ENCODE measurements around the gene NPC1L1. TPM values are rescaled to one million over a fixed set of nuclear protein-coding genes. Genes with fewer than 3 reads are reported as not detected.

Gene NPC1L1
- total and polyA plus RNA-seq, 2 donors (not counting 1 experiment from before 2014, with no cell fraction given): 0.07 TPM; not detected in 1

DNA sequence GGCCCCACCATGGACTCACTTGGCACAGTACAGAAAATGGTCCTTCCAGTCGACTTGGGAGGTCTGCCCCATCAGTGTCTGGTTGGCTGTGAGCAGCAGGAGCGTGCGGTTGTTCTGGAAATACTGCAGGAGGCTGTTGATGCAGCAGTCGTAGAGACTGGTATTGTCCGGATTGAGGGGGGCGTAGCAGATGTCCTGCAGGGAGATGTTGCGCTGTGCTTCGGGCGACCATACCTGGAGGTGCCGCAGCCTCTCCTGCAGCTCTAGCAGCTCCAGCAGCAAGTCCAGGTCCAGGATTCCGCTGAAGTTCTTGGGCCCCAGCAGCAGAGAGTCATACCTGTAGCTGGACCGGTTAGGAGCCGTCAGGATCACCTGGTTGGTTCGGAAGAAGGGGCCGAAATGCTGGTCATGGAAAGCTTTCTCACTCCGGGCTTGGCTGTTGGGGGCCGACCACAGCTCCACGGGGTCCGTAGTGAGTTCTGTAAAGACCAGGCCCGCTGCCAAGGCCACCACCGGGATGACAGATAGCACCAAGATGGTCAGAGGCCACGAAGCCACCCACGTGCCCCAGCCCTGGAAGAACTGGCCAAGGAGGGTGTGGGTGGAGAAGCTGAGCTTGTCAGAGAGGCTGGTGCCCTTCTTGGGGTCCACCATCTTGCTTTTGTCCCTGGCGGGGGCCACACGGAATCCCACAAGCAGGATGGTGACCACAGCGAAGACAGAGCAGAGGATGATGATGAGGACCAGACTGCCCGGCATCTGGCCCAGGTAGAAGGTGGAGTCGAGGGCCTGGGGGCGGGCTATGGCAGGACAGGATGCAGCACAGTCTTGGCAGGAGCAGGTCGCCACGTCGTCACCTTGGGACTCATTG, 2.1 kb downstream of the NPC1L1 start:
- POLR2A ChIA-PET: no interaction called here
- no peaks in the 10 kb centered on the region for H3K9me3 Mint-ChIP-seq (ENCODE audit: insufficient read depth)
- H3K9ac ChIP-seq (ENCODE audit: low read length): no peak overlapping the region

GRCh38 chr7:44538093-44538797, 2.9 kb downstream of the NPC1L1 start:
- CTCF ChIA-PET: no interaction called here
- Histone ChIP-seq H3K4me3 (ENCODE audit: control extremely low read depth in 1 of 5, extremely low read depth in 1 of 5, insufficient read depth in 1 of 5, low read depth in 2 of 5, low read length in 4 of 5) (no peak overlapping the region), H3K9me3 (ENCODE audit: control extremely low read depth in 1 of 3, control insufficient read depth in 2 of 3, insufficient read depth in 1 of 3, low read length in 2 of 3) (no peaks in the 10 kb centered on the region), H3K4me2 (replicated peaks; ENCODE audit: low read depth, low read length, poor library complexity, severe bottlenecking) (no peak overlapping the region), H3K79me2 (ENCODE audit: control insufficient read depth, insufficient read depth, low read length) (no peaks in the 10 kb centered on the region), H3K4me1 (ENCODE audit: control insufficient read depth in 2 of 2, insufficient read depth in 2 of 2, low read length in 2 of 2) (no peaks in the 10 kb centered on the region), H3K36me3 (replicated peaks in 1 of 2; ENCODE audit: control extremely low read depth in 1 of 2, control insufficient read depth in 1 of 2, extremely low read depth in 1 of 2, insufficient read depth in 2 of 2, low read length in 1 of 2) (no peaks in the 10 kb centered on the region), H4K20me1 (ENCODE audit: control insufficient read depth, insufficient read depth, low read length, poor library complexity, severe bottlenecking) (no peaks in the 10 kb centered on the region), H3K9ac (ENCODE audit: low read length) (no peak overlapping the region), H3K27ac (ENCODE audit: low read length in 2 of 2) (no peak overlapping the region), H2AFZ (ENCODE audit: insufficient read depth, low read depth, low read length, poor library complexity, severe bottlenecking) (no peak overlapping the region), H3K27me3 (replicated peaks in 1 of 4; ENCODE audit: control extremely low read depth in 1 of 4, control insufficient read depth in 3 of 4, insufficient read depth in 4 of 4, low read length in 3 of 4) (no peaks in the 10 kb centered on the region)
- Mint-ChIP-seq H3K9me3 (ENCODE audit: insufficient read depth) (no peaks in the 10 kb centered on the region), H3K4me1 (no peaks in the 10 kb centered on the region), H3K4me3 (no peak overlapping the region), H3K27me3 (no peaks in the 10 kb centered on the region), H3K27ac (no peak overlapping the region)
- ATAC-seq (ENCODE audit: low read depth) (no peak), DNase-seq (no peak)
- no peak for TF ChIP-seq CTCF (IDR thresholded peaks at IDR 0.05)
- no peak for TF ChIP-seq EZH2 (IDR thresholded peaks at IDR 0.05; ENCODE audit: borderline replicate concordance, insufficient read depth, low read depth, low read length, poor library complexity, severe bottlenecking)
- intact Hi-C loops (cut with micrococcal nuclease): no loop called here
- POLR2A ChIA-PET: no interaction called here
- 89% methylated on average over 16 of the region's 17 CpGs for WGBS (ENCODE audit: insufficient coverage)

More for the DNA sequence above, 2.1 kb downstream of the NPC1L1 start:
- no peak overlapping the region for H3K27ac Mint-ChIP-seq
- no peak for TF ChIP-seq EZH2 (IDR thresholded peaks at IDR 0.05; ENCODE audit: borderline replicate concordance, insufficient read depth, low read depth, low read length, poor library complexity, severe bottlenecking)
- Histone ChIP-seq H3K9me3 (ENCODE audit: control extremely low read depth in 1 of 3, control insufficient read depth in 2 of 3, insufficient read depth in 1 of 3, low read length in 2 of 3) (no peaks in the 10 kb centered on the region), H3K4me2 (replicated peaks; ENCODE audit: low read depth, low read length, poor library complexity, severe bottlenecking) (no peak overlapping the region), H3K36me3 (replicated peaks in 1 of 2; ENCODE audit: control extremely low read depth in 1 of 2, control insufficient read depth in 1 of 2, extremely low read depth in 1 of 2, insufficient read depth in 2 of 2, low read length in 1 of 2) (no peaks in the 10 kb centered on the region), H3K27ac (ENCODE audit: low read length in 2 of 2) (no peak overlapping the region), H4K20me1 (ENCODE audit: control insufficient read depth, insufficient read depth, low read length, poor library complexity, severe bottlenecking) (no peaks in the 10 kb centered on the region), H3K79me2 (ENCODE audit: control insufficient read depth, insufficient read depth, low read length) (no peaks in the 10 kb centered on the region), H3K4me1 (ENCODE audit: control insufficient read depth in 2 of 2, insufficient read depth in 2 of 2, low read length in 2 of 2) (no peaks in the 10 kb centered on the region), H2AFZ (ENCODE audit: insufficient read depth, low read depth, low read length, poor library complexity, severe bottlenecking) (no peak overlapping the region), H3K4me3 (ENCODE audit: control extremely low read depth in 1 of 5, extremely low read depth in 1 of 5, insufficient read depth in 1 of 5, low read depth in 2 of 5, low read length in 4 of 5) (no peak overlapping the region), H3K27me3 (replicated peaks in 1 of 4; ENCODE audit: control extremely low read depth in 1 of 4, control insufficient read depth in 3 of 4, insufficient read depth in 4 of 4, low read length in 3 of 4) (no peaks in the 10 kb centered on the region)
- ATAC-seq (ENCODE audit: low read depth): no peak
- no peaks in the 10 kb centered on the region for H3K4me1 Mint-ChIP-seq
- no peak for DNase-seq
- CTCF ChIA-PET: no interaction called here
- H3K4me3 Mint-ChIP-seq: no peak overlapping the region
- H3K27me3 Mint-ChIP-seq: no peaks in the 10 kb centered on the region
- intact Hi-C loops (cut with micrococcal nuclease): no loop called here
- 95% methylated on average over 32 of the region's 32 CpGs for WGBS (ENCODE audit: insufficient coverage)

All from B cell (primary cell).